Heart left ventricle (tissue), 16 donors: ENCODE data around the gene ACIN1. TPM values are rescaled to one million over a fixed set of nuclear protein-coding genes. Genes with fewer than 3 reads are reported as not detected.

ENCODE experiments used
- ATAC-seq, 4 donors: fragments of 200-7000 bp; cut with Tn5 transposase; one replicate each; pipeline ENCODE4 v1.9.1; 2020 to 2022; ENCODE audit warnings: moderate library complexity in 4 of 4, mild to moderate bottlenecking in 3 of 4, moderate number of reproducible peaks in 1 of 4
- DNase-seq, 5 donors: peaks; one replicate each; pipeline ENCODE4 v3.0.0-alpha.2; 2020
- H3K27ac ChIP-seq, 12 donors: fragments of 200-600 bp; sonication (generic) in 4 of 12; one replicate each; pipeline versions ENCODE4 v1.5.0 to v1.8.0; 2016 to 2022; ENCODE audit warnings: mild to moderate bottlenecking in 2 of 12
- H3K27me3 ChIP-seq, 9 donors: fragments of 200-600 bp; sonication (generic) in 2 of 9; one replicate each; pipeline versions ENCODE4 v1.5.1 to v1.8.0; 2016 to 2022; ENCODE audit warnings: mild to moderate bottlenecking in 3 of 9
- H3K36me3 ChIP-seq, 9 donors: fragments of 200-600 bp; sonication (generic) in 2 of 9; one replicate each; pipeline versions ENCODE4 v1.5.0 to v1.8.0; 2018 to 2022; ENCODE audit warnings: mild to moderate bottlenecking in 2 of 9
- H3K4me1 ChIP-seq, 12 donors: fragments of 200-600 bp; sonication (generic) in 4 of 12; one replicate each; pipeline versions ENCODE4 v1.5.0 to v1.8.0; 2016 to 2022; ENCODE audit warnings: mild to moderate bottlenecking in 3 of 12
- H3K4me3 ChIP-seq, 12 donors: fragments of 200-600 bp; sonication (generic) in 4 of 12; one replicate each; pipeline versions ENCODE4 v1.5.0 to v1.8.0; 2017 to 2022; ENCODE audit warnings: mild to moderate bottlenecking in 9 of 12, moderate library complexity in 4 of 12
- H3K9me3 ChIP-seq, 12 donors: fragments of 200-600 bp; sonication (generic) in 4 of 12; one replicate each; pipeline versions ENCODE4 v1.5.0 to v1.8.0; 2016 to 2022; ENCODE audit warnings: mild to moderate bottlenecking in 1 of 12
- CTCF ChIP-seq, 12 donors: fragments of 200-600 bp; sonication (generic) in 4 of 12; IDR thresholded peaks; one replicate each; pipeline versions ENCODE4 v1.5.0 to v1.8.0; 2018 to 2022; ENCODE audit warnings: antibody characterized with exemption in 12 of 12, mild to moderate bottlenecking in 5 of 12
- POLR2A ChIP-seq, 2 donors: fragments of 450-650 bp; IDR thresholded peaks; one replicate each; pipeline ENCODE4 v1.6.1; 2017; ENCODE audit warnings: antibody characterized with exemption in 2 of 2, mild to moderate bottlenecking in 2 of 2, moderate library complexity in 2 of 2
- WGBS, 4 donors: extraction: QIAGEN DNeasy Blood & Tissue Kit in 2 of 4; methylation state at CpG; one replicate each; pipeline versions ENCODE4 v1.1.5 to v1.1.7; 2013 to 2018; 5-methylcytosine and 5-hydroxymethylcytosine counted together
- intact Hi-C, 10 donors: fragments of 100-400 bp; cut with DNase I; formaldehyde crosslinking; loops; one replicate each; pipeline versions ENCODE4 v1.11.1 to v1.14.2; 2022
- polyA plus RNA-seq, 2 donors: library from polyadenylated mRNA; stranded (reverse); fragments of 200-250 nt; gene quantifications; one replicate each; pipeline ENCODE4 v1.2.3, GENCODE V29; 2013
- total RNA-seq, 9 donors: library from RNA; depleted of rRNA in 2 of 9; stranded (reverse); fragments of >200 nt in 2 of 9; fragmentation: NEBNext Ultra II Directional in 3 of 9; extraction: Animal tissue kit (Norgen Biotek cat#: 25700) in 3 of 9; gene quantifications; one replicate each; pipeline versions ENCODE4 v1.1.0 to v1.2.4, GENCODE V29; 2016 to 2023
- donor health status: ischemic (EF 13 %, LVEDD 7.1; RV severe dilation, severe dysfunction).
- donor health status: healthy with polysubstance abuse.
- donor health status: DM: no; HTN: yes; CAD: no.
- donor health status: DM: no; HTN: no; CAD: no.
- donor health status: ischemic (EF 25% LVEDD 6.9; RV normal size, moderate dysfunction).
- donor health status: ischemic (EF 25% LVEDD 5.7; RV mildly dilated, moderate dysfunction).
- donor health status: healthy.
- donor health status: DM: yes; HTN: yes; CAD: no.
- donor health status: ischemic (EF 35%, LVEDD 5.7; RV mildly dilated, moderate dysfunction).
- donor health status: nonischemic (EF 11% LVEDD 7.7; RV severe dilation, severe dysfunction).
- donor health status: DM: yes; HTN: yes; CAD: no.
- donor health status: PGD.
- donor health status: ischemic (EF 29% LVEDD 5.4; RV normal size, mild dysfunction).
- donor health status: nonischemic (EF 23%, LVEDD 6.1; RV moderate dilation, normal function).

The ACIN1 gene
- total and polyA plus RNA-seq, 11 donors = 42.0 to 91.2 (median 65.6) TPM

GRCh38 chr14:23009483-23009938, 85.4 kb downstream of the ACIN1 start:
- intact Hi-C loops = no loop called here
- no peaks in the 10 kb centered on the region for H3K36me3 ChIP-seq
- no peaks in the 10 kb centered on the region for H3K9me3 ChIP-seq
- H3K27me3 ChIP-seq = no peaks in the 10 kb centered on the region
- peaks cover 0 to 36% (median 17%) of the 10 kb centered on the region in 12 donors for H3K4me1 ChIP-seq
- H3K4me3 ChIP-seq = peak overlapping the region; percentile 22 to 70 (median 54)
- H3K27ac ChIP-seq = peak overlapping the region; percentile 20 to 84 (median 71)
- 26 to 34% (median 32%) methylated on average over 8 of the region's 8 CpGs for WGBS, 4 donors
- DNase-seq (no peak), ATAC-seq (no peak)
- no peak for TF ChIP-seq POLR2A (IDR thresholded peaks at IDR 0.05)
- TF ChIP-seq CTCF (IDR thresholded peaks at IDR 0.05) = no peak

- Histone ChIP-seq H3K4me1 (peaks cover 0 to 36% (median 17%) of the 10 kb centered on the region in 12 donors), H3K36me3 (no peaks in the 10 kb centered on the region), H3K27ac (peak overlapping the region in 1 of 12 donors; percentile 84), H3K9me3 (no peaks in the 10 kb centered on the region), H3K27me3 (no peaks in the 10 kb centered on the region), H3K4me3 (peak overlapping the region in 1 of 12 donors; percentile 62)
- ATAC-seq = no peak
- DNase-seq = no peak
- 47 to 59% (median 56%) methylated on average over 3 of the region's 3 CpGs for WGBS, 4 donors
- TF ChIP-seq POLR2A (IDR thresholded peaks at IDR 0.05) = no peak
- no peak for TF ChIP-seq CTCF (IDR thresholded peaks at IDR 0.05)
- intact Hi-C loops = no loop called here
These were observed 86.1 kb downstream of the ACIN1 start for GRCh38 chr14:23008831-23009230.

Other genes starting within 250 kb of the ACIN1 start
- 100 to 1,000 TPM in 3 of 9 donors, 10 to 100 TPM in 6; 47.9 to 128 (median 64.5) TPM for gene LRP10, start 223.4 kb downstream of the ACIN1 start, total RNA-seq
- 10 to 100 TPM; 11.0 to 99.9 TPM for gene LRP10, start 223.4 kb downstream of the ACIN1 start, polyA plus RNA-seq
- gene REM2, start 211.9 kb downstream of the ACIN1 start, total RNA-seq = under 1 TPM in 1 of 9 donors, not detected in 8; 0.21 TPM
- under 1 TPM in 1 of 2 donors, not detected in 1; 0.06 TPM for gene REM2, start 211.9 kb downstream of the ACIN1 start, polyA plus RNA-seq
- 10 to 100 TPM; 35.4 to 45.0 (median 41.6) TPM for gene RBM23, start 176.0 kb downstream of the ACIN1 start, total RNA-seq
- gene RBM23, start 176.0 kb downstream of the ACIN1 start, polyA plus RNA-seq = 10 to 100 TPM; 14.8 to 52.7 TPM
- gene PRMT5, start 165.8 kb downstream of the ACIN1 start, total RNA-seq = 10 to 100 TPM; 37.2 to 60.2 (median 48.8) TPM
- 100 to 1,000 TPM in 1 of 2 donors, 10 to 100 TPM in 1; 10.4 to 101 TPM for gene PRMT5, start 165.8 kb downstream of the ACIN1 start, polyA plus RNA-seq
- gene HAUS4, start 138.0 kb downstream of the ACIN1 start, total RNA-seq = 10 to 100 TPM; 14.0 to 42.1 (median 19.6) TPM
- 10 to 100 TPM; 13.0 to 21.7 TPM for gene HAUS4, start 138.0 kb downstream of the ACIN1 start, polyA plus RNA-seq
- 10 to 100 TPM in 5 of 9 donors, 1 to 10 TPM in 4; 5.6 to 18.0 (median 13.0) TPM for gene AJUBA, start 112.6 kb downstream of the ACIN1 start, total RNA-seq
- 1 to 10 TPM; 6.4 to 9.9 TPM for gene AJUBA, start 112.6 kb downstream of the ACIN1 start, polyA plus RNA-seq
- gene C14orf93, start 85.0 kb downstream of the ACIN1 start, total RNA-seq = 1 to 10 TPM; 3.8 to 7.6 (median 5.5) TPM
- 1 to 10 TPM; 3.4 to 4.0 TPM for gene C14orf93, start 85.0 kb downstream of the ACIN1 start, polyA plus RNA-seq
- gene PSMB5, start 60.2 kb downstream of the ACIN1 start, total RNA-seq = 100 to 1,000 TPM; 113 to 186 (median 122) TPM
- 100 to 1,000 TPM in 1 of 2 donors, 10 to 100 TPM in 1; 75.7 to 233 TPM for gene PSMB5, start 60.2 kb downstream of the ACIN1 start, polyA plus RNA-seq
- gene PSMB11, start 52.9 kb downstream of the ACIN1 start, total RNA-seq = not detected
- gene PSMB11, start 52.9 kb downstream of the ACIN1 start, polyA plus RNA-seq = not detected
- gene CDH24, start 37.6 kb downstream of the ACIN1 start, total RNA-seq = 1 to 10 TPM in 8 of 9 donors, under 1 TPM in 1; 0.72 to 3.3 (median 1.9) TPM
- gene CDH24, start 37.6 kb downstream of the ACIN1 start, polyA plus RNA-seq = 1 to 10 TPM; 1.6 to 2.8 TPM
- gene C14orf119, start 369 bp upstream of the ACIN1 start, total RNA-seq = 10 to 100 TPM; 15.3 to 35.9 (median 29.6) TPM
- 10 to 100 TPM in 1 of 2 donors, 1 to 10 TPM in 1; 8.1 to 47.7 TPM for gene C14orf119, start 369 bp upstream of the ACIN1 start, polyA plus RNA-seq
- not detected for gene CIROP, start 9.9 kb upstream of the ACIN1 start, total RNA-seq
- not detected for gene CIROP, start 9.9 kb upstream of the ACIN1 start, polyA plus RNA-seq
- under 1 TPM in 3 of 9 donors, not detected in 6; 0.18 to 0.32 (median 0.24) TPM for gene CEBPE, start 24.1 kb upstream of the ACIN1 start, total RNA-seq
- not detected for gene CEBPE, start 24.1 kb upstream of the ACIN1 start, polyA plus RNA-seq
- 10 to 100 TPM in 6 of 9 donors, 1 to 10 TPM in 3; 8.5 to 34.1 (median 14.2) TPM for gene SLC7A8, start 88.5 kb upstream of the ACIN1 start, total RNA-seq
- 10 to 100 TPM in 1 of 2 donors, 1 to 10 TPM in 1; 7.3 to 21.6 TPM for gene SLC7A8, start 88.5 kb upstream of the ACIN1 start, polyA plus RNA-seq
- not detected for gene RNF212B, start 142.8 kb upstream of the ACIN1 start, total RNA-seq
- not detected for gene RNF212B, start 142.8 kb upstream of the ACIN1 start, polyA plus RNA-seq
- gene HOMEZ, start 191.0 kb upstream of the ACIN1 start, total RNA-seq = 10 to 100 TPM in 5 of 9 donors, 1 to 10 TPM in 4; 7.7 to 13.0 (median 10.0) TPM
- gene HOMEZ, start 191.0 kb upstream of the ACIN1 start, polyA plus RNA-seq = 1 to 10 TPM; 6.2 to 9.2 TPM
- 10 to 100 TPM in 2 of 9 donors, 1 to 10 TPM in 7; 2.9 to 11.4 (median 5.6) TPM for gene PPP1R3E, start 207.7 kb upstream of the ACIN1 start, total RNA-seq
- gene PPP1R3E, start 207.7 kb upstream of the ACIN1 start, polyA plus RNA-seq = 10 to 100 TPM in 1 of 2 donors, 1 to 10 TPM in 1; 2.1 to 10.1 TPM
- 10 to 100 TPM; 30.0 to 40.3 (median 36.7) TPM for gene BCL2L2, start 211.7 kb upstream of the ACIN1 start, total RNA-seq
- gene BCL2L2, start 211.7 kb upstream of the ACIN1 start, polyA plus RNA-seq = 10 to 100 TPM; 16.6 to 52.9 TPM
- 10 to 100 TPM; 23.7 to 85.1 (median 62.5) TPM for gene PABPN1, start 226.3 kb upstream of the ACIN1 start, total RNA-seq
- gene PABPN1, start 226.3 kb upstream of the ACIN1 start, polyA plus RNA-seq = 100 to 1,000 TPM in 1 of 2 donors, 10 to 100 TPM in 1; 48.6 to 102 TPM